Stimulated activated CD8-positive, alpha-beta memory T cell treated with anti-CD3 and anti-CD28 coated beads, Interleukin-2, amount 100 ng/mL, for 1 hour (primary cell): Measurements from ENCODE around the gene NFE2.

ENCODE experiments used
- DNase-seq, 2 donors: peaks; one replicate each; pipeline ENCODE4 v3.0.0-alpha.2; 2020; ENCODE audit warnings: low read depth in 2 of 2

The NFE2 gene

DNA sequence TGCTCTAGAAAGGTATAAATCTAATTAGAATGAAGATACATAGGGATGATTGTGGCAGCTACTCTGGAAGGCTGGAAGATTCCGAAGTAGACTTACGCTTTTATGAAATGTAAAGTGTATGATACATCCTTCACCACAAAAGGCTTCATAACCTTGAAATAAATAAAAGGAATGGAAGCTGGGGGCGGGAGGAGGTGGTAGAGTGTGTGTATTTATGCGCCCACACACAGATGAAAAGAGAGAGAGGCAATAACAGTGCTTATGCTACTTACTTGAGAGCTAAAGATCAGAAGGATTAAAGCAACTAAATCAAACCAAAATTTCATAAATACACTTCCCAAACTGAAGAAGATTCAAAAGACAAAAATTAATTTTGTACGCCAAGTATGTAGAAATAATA, 51.3 kb downstream of the NFE2 start:
- no peak for DNase-seq

DNA sequence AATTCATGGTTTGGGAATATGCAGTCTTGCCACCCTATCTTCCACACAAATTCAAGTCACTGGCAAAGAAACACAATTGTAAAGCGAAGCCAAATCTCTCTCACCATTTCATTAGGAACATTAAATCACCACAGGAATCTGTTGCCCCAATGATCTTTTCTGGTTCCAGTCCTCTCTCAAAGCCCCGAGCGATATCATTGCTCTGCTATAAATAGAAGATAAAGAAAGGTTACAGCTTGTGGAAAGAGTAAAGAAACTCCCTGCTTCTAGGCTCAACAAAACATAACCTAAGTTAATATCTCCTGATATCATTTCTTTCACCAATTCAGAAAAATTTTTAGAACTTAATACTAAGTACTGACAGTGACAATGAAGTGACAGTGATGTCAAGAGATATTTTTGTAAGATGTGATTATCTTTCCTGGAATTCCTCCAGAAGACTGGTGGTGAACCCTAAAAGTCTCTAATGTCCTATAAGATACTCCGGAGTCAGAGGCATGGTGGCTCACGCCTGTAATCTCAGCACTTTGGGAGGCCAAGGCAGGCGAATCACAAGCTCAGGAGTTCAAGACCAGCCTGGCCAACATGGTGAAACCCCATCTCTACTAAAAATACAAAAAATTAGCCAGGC, 54.7 kb downstream of the NFE2 start:
- DNase-seq = no peak
